LoVo (cell line): ENCODE results near the gene SH3PXD2A.
"Not testable (repeated sequence)": the region's sequence is repeated elsewhere in the genome, so short reads cannot be mapped to it uniquely, and the experiment has no call there.

ENCODE experiments used
- DNase-seq: peaks from one replicate; pipeline ENCODE4 v3.0.0-alpha.2; 2016; ENCODE audit warnings: low spot score

SH3PXD2A gene

DNA sequence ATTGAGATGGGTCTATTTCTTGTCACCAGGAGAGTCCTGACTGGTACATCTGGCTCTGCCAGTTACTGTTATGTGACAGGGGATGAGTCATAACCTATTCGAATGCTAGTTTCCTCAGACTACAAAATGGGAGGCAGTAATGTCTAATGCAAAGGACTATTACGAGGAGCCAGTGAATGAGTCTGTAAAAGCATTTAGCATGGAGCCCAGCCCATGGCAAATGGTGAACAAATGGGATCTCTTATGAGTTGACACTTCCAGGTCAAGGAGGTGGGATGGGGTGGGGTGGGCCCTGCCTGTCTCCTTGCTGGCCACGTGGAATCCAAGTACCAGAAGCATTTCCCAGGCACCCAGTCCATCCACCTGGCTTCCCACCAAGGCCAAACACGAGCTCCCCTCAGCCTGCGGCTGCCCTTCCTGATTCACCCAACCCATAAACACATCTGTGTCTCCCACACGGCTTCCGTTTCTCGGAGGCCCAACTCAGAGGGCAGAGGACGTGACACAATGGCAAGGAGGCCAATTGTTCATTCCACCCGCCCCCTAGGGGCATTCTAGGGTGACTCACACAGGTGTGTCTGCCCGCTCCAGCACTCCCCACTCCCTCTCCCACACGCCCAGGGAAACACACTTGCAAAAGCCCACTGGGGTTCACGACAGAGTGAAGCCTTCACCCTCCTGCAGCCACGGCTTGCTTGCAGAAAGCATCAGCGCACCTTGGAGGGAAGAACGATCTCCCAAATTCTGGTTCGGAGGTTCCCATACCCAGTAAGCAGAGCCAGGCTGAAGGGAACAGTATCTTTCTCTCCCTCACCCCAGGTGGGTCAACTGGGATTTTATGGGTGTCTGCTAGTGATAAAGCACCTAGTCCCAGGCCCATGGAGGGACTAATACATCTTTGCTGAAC lies 109.8 kb downstream of the SH3PXD2A start:
- peak; percentile 81 for DNase-seq

DNA sequence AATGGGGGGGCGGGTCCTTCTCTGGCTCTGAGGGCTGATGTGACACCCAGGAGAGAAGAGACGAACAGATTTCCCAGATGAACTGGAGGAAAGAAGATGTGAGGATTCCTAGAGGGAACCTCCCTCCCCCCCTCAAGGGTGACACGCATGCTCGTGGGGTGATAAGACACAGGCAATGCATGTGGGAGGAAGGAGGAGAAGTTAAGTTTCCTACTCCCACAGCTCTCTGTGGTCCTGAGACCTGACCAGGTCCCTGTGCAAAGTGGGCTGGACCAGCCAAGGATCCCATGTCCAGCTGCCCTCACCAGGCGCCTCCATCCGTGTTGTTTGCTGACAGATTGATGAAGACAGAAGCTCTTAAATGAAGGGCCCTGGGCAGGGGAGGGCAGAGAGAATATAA lies 112.6 kb downstream of the SH3PXD2A start:
- DNase-seq = no peak

DNA sequence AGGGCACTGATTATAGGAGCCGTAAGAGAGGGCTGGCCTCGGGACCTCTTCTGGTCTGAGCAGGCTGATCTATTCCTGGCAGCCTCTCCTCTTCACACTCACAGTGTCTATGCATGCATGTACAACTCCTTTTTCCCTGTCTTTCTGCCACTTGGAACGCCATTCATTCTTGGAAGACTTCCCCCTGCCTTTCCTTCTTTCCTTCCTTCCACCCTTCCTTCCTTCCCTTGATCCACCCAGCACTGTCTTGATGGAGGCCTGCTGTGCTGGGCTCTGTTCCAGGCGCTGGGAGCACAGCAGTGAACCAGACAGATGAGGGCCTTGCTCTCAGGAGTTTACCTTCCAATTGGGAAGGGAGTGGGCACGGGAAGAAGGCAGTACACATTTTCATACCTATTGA lies 114.8 kb downstream of the SH3PXD2A start:
- no peak for DNase-seq

GRCh38 chr10:103739039-103739764 lies 116.2 kb downstream of the SH3PXD2A start:
- no peak for DNase-seq

GRCh38 chr10:103737735-103738367 lies 117.5 kb downstream of the SH3PXD2A start:
- no peak for DNase-seq

DNA sequence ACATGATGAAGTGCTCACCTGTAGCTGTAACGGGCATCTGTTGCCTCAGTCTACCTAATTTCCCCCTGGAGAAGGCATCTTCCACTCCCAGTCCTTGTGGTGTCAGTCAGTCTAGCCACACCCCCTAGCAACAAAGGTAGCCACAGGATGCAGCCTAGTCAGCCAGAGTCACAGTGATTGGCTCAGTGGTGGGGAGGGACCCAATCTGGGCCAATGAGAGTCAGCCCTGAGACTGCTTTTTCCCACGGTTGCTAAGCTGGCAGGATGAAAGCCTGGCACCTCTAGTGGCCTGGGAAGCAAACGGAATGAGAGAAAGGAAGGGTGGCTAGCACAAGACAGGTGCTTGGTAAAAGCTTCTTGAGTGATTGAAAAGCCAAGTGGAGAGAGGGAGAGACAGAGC lies 118.6 kb downstream of the SH3PXD2A start:
- DNase-seq = no peak

DNA sequence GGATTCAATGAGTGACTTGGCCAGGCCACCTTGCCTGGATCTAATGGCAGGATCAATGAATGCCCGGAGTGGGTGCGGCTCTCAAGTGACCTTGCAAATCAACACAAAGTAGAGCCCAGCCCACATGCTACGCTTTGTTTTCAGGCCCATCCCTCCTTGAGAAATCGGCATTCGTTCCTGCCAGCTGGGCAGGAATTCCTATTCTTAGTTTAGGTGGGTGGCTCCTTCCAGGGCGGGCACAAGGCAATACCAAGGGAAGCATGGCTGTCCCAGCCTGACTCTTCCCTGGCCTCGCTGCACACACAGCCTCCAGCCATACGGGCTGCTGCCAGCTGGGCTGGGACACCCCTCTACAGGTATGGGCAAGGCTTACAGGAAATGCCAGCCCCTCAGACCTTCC lies 119.3 kb downstream of the SH3PXD2A start:
- DNase-seq = no peak

DNA sequence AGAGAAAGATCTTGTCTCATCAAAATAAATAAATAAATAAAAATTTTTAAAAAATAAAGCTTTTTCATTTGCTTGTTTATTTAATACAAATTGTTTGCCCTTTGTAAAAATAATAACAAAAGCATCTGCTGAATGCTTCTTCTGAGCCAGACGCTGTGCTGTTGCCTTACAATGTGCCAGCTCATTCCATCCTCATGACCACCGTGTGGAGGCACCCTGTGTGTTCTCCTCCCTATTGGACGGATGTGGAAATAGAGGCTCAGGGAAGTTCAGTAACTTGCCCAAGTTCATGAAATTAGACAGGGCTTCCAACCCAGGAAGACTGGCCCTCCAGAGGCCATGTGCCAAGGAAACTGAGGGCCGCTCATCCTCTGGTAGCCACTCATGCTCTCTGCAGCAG lies 120.6 kb downstream of the SH3PXD2A start:
- DNase-seq = no peak

GRCh38 chr10:103733045-103733419 lies 122.3 kb downstream of the SH3PXD2A start:
- DNase-seq = no peak

GRCh38 chr10:103732339-103733044 lies 122.9 kb downstream of the SH3PXD2A start:
- no peak for DNase-seq

GRCh38 chr10:103731609-103732270 lies 123.6 kb downstream of the SH3PXD2A start:
- no peak for DNase-seq

GRCh38 chr10:103731026-103731425 lies 124.3 kb downstream of the SH3PXD2A start:
- not testable (repeated sequence) for DNase-seq

GRCh38 chr10:103729851-103730250 lies 125.5 kb downstream of the SH3PXD2A start:
- no peak for DNase-seq

DNA sequence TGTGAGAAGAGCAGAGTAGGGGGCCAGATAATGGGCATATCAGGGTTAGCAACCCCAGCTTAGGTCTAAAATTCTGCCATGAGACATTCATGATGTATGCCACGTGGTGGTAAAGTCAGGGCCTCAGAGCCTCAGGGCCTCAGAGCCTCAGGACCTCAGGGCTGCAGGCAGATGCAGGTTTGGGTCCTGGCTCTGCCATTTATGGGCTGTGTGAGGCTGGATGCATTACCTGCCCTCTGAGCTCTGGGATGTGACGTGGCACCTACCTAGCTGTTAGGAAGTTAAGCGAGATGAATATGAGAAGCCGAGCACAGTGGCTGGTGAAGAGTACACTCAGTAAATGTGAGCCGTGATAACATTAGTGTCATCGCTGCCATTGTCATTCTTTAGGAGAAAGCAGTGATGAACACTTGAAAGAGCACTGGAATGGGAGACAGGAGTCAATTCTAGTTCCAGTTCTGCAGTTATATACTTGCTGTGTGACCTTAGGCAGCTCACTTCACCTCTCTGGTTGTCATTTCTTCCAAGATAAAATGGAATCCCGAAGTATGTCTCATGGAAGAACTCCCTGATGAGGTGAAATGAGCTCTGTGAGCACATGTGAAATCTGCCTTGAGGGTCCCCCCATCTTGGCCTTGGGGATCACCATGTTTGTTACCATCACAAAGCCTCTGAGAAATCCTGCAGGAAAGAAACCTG lies 127.2 kb downstream of the SH3PXD2A start:
- DNase-seq = no peak

GRCh38 chr10:103727546-103727963 lies 127.8 kb downstream of the SH3PXD2A start:
- no peak for DNase-seq

GRCh38 chr10:103726637-103727036 lies 128.7 kb downstream of the SH3PXD2A start:
- no peak for DNase-seq

DNA sequence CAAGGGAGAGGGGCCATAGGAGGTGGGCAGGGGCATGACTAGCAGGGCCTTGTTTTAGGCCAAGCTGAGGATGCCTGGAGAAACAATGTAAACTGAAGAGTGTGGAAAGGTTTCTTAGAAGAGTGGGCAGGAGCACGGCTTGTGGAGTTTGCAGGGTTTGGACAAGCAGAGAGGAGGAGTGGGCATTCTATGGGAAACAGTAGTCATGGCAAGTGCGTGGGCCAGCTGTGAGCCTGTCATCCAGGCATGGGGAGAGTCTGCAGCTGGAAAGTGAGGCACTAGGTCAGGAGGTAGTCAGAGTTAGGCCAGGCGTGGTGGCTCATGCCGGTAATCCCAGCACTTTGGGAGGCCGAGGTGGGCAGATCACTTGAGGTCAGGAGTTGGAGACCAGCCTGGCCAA lies 130.1 kb downstream of the SH3PXD2A start:
- no peak for DNase-seq

DNA sequence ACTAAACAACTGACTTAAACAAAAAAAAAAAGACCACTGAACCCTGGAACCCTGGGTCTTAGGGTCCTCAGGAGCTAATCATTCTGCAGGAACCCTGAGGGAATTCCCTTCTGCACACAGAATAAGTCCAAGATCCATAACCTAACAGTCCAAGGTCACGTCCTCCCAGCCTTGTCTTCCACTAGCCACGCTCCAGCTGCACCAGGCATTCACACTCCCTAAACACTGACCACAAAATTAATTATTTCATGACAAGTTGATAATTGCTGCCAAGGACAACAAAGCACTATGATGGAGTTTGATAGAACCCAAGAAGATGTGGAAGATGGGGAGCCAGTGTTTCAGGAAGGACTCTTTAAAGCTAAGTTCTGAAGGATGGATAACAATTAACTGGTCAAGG lies 130.6 kb downstream of the SH3PXD2A start:
- DNase-seq = no peak

GRCh38 chr10:103724074-103724473 lies 131.3 kb downstream of the SH3PXD2A start:
- DNase-seq = no peak

GRCh38 chr10:103723557-103723956 lies 131.8 kb downstream of the SH3PXD2A start:
- DNase-seq = no peak

GRCh38 chr10:103722632-103723031 lies 132.7 kb downstream of the SH3PXD2A start:
- no peak for DNase-seq
